ENCODE measurements around the gene TPD52L2.
"Not testable (repeated sequence)": the region's sequence is repeated elsewhere in the genome, so short reads cannot be mapped to it uniquely, and the experiment has no call there.

The TPD52L2 gene

GRCh38 chr20:63897978-63898561 lies 33.0 kb downstream of the TPD52L2 start:
- DNase-seq: no peak

GRCh38 chr20:63898882-63899558 lies 34.0 kb downstream of the TPD52L2 start:
- no peak for DNase-seq

- DNase-seq: no peak
Observed at GRCh38 chr20:63900413-63900812, 35.3 kb downstream of the TPD52L2 start.

GRCh38 chr20:63903796-63904561 lies 38.9 kb downstream of the TPD52L2 start:
- no peak for DNase-seq

- no peak for DNase-seq
Observed at GRCh38 chr20:63908008-63908682, 43.1 kb downstream of the TPD52L2 start.

GRCh38 chr20:63911176-63911575 lies 46.1 kb downstream of the TPD52L2 start:
- DNase-seq: no peak

- no peak for DNase-seq
Observed at GRCh38 chr20:63913768-63914167, 48.7 kb downstream of the TPD52L2 start.

- DNase-seq: no peak
Observed at GRCh38 chr20:63915471-63915870, 50.4 kb downstream of the TPD52L2 start.

GRCh38 chr20:63916371-63916939 lies 51.4 kb downstream of the TPD52L2 start:
- not testable (repeated sequence) for DNase-seq

GRCh38 chr20:63917811-63918210 lies 52.7 kb downstream of the TPD52L2 start:
- no peak for DNase-seq

- DNase-seq: no peak
Observed at GRCh38 chr20:63919130-63919529, 54.1 kb downstream of the TPD52L2 start.

GRCh38 chr20:63920226-63920625 lies 55.2 kb downstream of the TPD52L2 start:
- no peak for DNase-seq

- DNase-seq: no peak
Observed at GRCh38 chr20:63923651-63924050, 58.6 kb downstream of the TPD52L2 start.

- no peak for DNase-seq
Observed at GRCh38 chr20:63924241-63924640, 59.2 kb downstream of the TPD52L2 start.

- no peak for DNase-seq
Observed at GRCh38 chr20:63926298-63926697, 61.2 kb downstream of the TPD52L2 start.

- no peak for DNase-seq
Observed at GRCh38 chr20:63929071-63929470, 64.0 kb downstream of the TPD52L2 start.

- not testable (repeated sequence) for DNase-seq
Observed at GRCh38 chr20:63929473-63929883, 64.4 kb downstream of the TPD52L2 start.

GRCh38 chr20:63930971-63931553 lies 66.0 kb downstream of the TPD52L2 start:
- DNase-seq: no peak

GRCh38 chr20:63931735-63932134 lies 66.7 kb downstream of the TPD52L2 start:
- DNase-seq: no peak

GRCh38 chr20:63932606-63933160 lies 67.6 kb downstream of the TPD52L2 start:
- DNase-seq: no peak

GRCh38 chr20:63933646-63934045 lies 68.6 kb downstream of the TPD52L2 start:
- DNase-seq: no peak

All from bone marrow (tissue), 2 donors.